Measurements from ENCODE around the gene RCOR2.

GRCh38 chr11:63912678-63913077 lies 4.3 kb downstream of the RCOR2 start:
- no peak for TF ChIP-seq CTCF (IDR thresholded peaks at IDR 0.05)
- no peak for TF ChIP-seq EZH2 (IDR thresholded peaks at IDR 0.05; ENCODE audit: borderline replicate concordance, insufficient read depth, low read depth, low read length, poor library complexity, severe bottlenecking)
